GM21515 (cell line): ENCODE data around the gene SSBP2.
A peak's percentile ranks its signal among the peaks of the same experiment; 100 is the strongest.
"Not testable (repeated sequence)": the region's sequence is repeated elsewhere in the genome, so short reads cannot be mapped to it uniquely, and the experiment has no call there.

Experiments used
- ATAC-seq: cut with Tn5 transposase; IDR thresholded peaks from one replicate; pipeline ENCODE4 v1.9.1; 2021; ENCODE audit not compliant: unreplicated experiment

The SSBP2 gene

GRCh38 chr5:81665795-81666194, 85.1 kb downstream of the SSBP2 start:
- ATAC-seq: no peak

- not testable (repeated sequence) for ATAC-seq
Measured at GRCh38 chr5:81660624-81661023, 90.3 kb downstream of the SSBP2 start.

GRCh38 chr5:81657386-81657785, 93.5 kb downstream of the SSBP2 start:
- no peak for ATAC-seq

- no peak for ATAC-seq
Measured at GRCh38 chr5:81656783-81657182, 94.1 kb downstream of the SSBP2 start.

- ATAC-seq: no peak
Measured at GRCh38 chr5:81650987-81651386, 99.9 kb downstream of the SSBP2 start.

- ATAC-seq: no peak
Measured at GRCh38 chr5:81646469-81646995, 104.4 kb downstream of the SSBP2 start.

GRCh38 chr5:81642210-81642609, 108.7 kb downstream of the SSBP2 start:
- no peak for ATAC-seq

- ATAC-seq: no peak
Measured at GRCh38 chr5:81639556-81639955, 111.3 kb downstream of the SSBP2 start.

- ATAC-seq: no peak
Measured at GRCh38 chr5:81638471-81638870, 112.4 kb downstream of the SSBP2 start.

GRCh38 chr5:81633891-81634290, 117.0 kb downstream of the SSBP2 start:
- no peak for ATAC-seq

GRCh38 chr5:81633471-81633870, 117.4 kb downstream of the SSBP2 start:
- no peak for ATAC-seq

GRCh38 chr5:81632679-81633078, 118.2 kb downstream of the SSBP2 start:
- ATAC-seq: no peak

GRCh38 chr5:81631621-81632020, 119.3 kb downstream of the SSBP2 start:
- ATAC-seq: no peak

- ATAC-seq: peak; percentile 79
Measured at GRCh38 chr5:81631124-81631523, 119.8 kb downstream of the SSBP2 start.

GRCh38 chr5:81630684-81631083, 120.2 kb downstream of the SSBP2 start:
- ATAC-seq: no peak

GRCh38 chr5:81629986-81630385, 120.9 kb downstream of the SSBP2 start:
- no peak for ATAC-seq

GRCh38 chr5:81628061-81628460, 122.8 kb downstream of the SSBP2 start:
- ATAC-seq: not testable (repeated sequence)

- ATAC-seq: no peak
Measured at GRCh38 chr5:81626524-81626923, 124.4 kb downstream of the SSBP2 start.

- ATAC-seq: no peak
Measured at GRCh38 chr5:81609810-81610375, 141.0 kb downstream of the SSBP2 start.

GRCh38 chr5:81608976-81609375, 141.9 kb downstream of the SSBP2 start:
- no peak for ATAC-seq

GRCh38 chr5:81607693-81608092, 143.2 kb downstream of the SSBP2 start:
- ATAC-seq: no peak

- ATAC-seq: no peak
Measured at GRCh38 chr5:81606150-81606549, 144.7 kb downstream of the SSBP2 start.

- no peak for ATAC-seq
Measured at GRCh38 chr5:81605299-81605698, 145.6 kb downstream of the SSBP2 start.
